ENCODE measurements around the gene WHRN.

WHRN gene

DNA sequence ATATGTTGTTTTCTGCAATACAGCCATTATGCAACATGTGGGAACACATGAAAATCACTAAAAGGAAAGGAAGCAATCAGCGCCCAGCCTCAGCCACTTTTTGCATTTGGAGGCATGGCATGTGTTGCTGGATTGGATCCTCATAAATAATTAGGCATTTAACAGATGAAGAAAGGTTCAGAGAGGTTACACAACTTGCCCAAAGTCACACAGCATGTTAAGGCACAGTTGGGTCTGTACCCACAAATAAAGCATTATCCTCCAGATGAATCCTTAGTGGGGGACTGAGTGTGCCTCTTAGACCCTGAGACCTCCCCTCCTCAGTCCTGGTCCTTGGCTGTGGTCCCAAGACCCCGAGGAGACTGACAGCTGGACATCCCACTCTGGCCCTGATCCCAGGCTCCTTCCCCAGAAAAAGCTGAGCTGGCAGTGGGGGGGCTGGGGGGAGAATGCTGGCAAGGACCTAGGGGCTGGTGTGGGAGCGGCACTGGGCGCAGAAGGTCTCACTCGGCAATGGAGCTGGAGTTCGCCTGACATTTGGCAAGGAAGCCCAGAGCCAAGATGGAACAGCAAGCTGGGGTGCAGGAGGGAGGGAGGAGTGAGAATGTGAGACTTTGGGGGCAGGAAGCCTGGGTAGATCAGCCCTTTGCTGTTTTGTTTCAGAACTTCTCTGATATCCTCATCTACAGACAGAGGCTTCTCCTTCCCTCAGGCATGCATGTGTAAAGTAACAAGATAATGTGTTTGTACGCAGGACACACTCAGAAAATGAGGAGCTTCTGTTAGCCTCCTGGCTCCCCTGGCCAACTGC lies 110.5 kb downstream of the WHRN start:
- DNase-seq: peak; percentile 24

DNA sequence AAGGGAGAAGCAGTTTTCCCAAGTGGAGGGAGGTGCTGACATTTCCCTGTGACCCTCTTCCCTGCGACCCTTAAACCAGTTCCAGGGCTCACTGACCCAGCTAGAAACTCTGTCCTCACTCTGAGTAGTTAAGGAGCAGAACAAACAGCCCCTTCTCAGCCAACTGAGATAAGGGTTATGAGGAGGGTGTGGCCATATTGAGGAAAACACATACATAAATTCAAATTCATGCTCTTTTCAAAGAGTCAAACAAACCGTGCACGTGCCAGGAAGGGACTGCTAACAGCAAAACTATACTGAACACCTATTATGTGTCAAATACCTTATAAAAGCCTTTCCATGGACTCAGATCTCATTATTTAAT lies 112.5 kb downstream of the WHRN start:
- no peak for DNase-seq

DNA sequence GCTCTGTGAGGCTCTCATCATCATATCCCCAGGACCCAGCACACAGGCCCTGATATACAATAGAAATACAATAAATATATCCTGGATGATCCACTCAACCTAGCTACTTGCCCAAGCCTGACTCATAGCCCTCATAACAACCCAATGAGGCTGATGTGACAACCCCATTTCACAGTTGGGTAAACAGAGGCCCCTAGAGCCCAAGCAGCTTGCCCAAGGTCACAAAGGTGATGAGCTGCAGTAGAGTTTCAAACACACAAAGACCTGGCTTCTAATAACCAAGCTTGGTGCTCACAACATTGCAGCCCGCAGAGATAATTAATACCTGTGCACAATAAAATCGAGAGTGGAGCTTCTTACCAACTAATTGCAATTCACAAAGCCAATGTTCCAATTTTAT lies 114.3 kb downstream of the WHRN start:
- no peak for DNase-seq

DNA sequence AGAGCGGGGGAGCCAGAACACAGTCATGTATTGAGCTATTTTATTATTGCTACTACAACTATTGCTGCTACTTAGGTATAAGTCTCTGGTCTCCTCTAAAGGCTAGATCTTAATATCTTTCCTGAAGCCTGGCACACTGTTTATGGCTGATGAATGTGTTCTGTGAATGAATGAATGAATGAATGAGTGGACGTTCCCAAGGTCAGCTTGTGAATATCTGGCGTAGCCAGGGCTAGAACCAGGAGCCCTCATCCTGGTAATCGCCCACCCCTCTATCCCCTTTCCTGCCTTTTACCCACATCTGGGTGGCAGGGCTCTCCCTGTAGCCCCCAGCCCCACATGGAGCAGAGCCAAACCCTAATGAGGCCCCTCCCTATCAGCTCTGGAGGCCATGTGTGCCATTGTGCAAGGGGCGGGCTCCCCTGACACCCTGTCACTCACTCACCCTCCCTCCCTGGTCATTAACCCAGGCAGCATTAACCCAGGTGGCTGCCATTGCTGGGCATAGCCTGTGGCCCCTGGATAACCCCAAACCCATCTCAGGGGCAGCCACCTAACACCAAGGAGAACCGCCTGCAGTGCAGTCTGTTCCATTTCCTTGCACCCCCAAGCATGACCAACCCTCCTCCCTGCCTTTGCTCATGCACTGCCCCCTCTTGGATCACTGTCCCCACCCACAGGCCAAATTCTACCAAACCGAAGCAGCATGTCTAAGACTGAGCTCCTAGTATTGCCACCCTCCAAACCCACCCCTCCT lies 115.5 kb downstream of the WHRN start:
- DNase-seq: no peak

DNA sequence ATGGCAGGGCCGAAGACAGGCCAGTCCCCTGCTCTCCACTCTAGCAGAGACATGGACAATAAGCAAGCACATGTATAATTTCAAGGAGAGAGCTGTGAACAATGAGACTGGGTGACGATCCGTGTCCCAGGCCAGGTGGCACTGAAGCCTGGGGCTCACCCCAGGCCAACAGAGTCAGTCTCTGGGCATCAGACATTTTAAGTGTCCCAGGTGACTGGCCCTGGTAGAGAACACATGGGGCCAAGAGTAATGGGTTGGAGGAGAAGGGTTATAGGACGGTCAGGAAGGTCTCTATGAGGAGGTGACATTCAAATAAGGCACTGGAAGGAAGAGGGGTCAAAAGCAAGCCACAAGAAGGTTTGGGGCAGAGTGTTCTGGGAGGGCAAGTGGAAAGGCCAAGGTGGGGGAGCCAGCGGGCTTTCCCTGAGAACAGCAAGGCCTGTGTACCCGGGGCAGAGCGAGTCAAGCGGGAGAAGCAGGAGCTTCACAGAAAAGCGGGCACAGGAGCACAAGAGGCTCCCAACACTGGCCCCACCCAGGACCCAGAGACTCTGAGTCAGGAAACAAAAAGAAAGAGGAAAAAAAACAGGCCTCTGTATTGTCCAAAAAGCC lies 116.4 kb downstream of the WHRN start:
- DNase-seq: no peak

DNA sequence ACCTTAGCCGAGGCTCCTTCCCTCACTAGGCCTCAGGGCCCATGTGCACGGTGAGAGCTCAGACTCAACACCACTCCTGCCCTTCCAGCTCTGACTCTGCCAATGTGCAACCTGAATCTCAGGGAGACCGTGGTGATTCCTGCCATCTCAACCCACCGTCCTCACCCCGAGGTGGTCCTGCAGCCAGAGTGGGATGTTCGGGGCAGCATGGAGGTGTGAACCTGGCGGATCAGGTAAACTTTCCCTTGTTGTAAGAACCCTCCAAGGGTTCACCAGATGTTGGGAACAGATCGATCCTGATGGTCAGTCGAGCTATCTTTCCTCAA lies 117.0 kb downstream of the WHRN start:
- DNase-seq: no peak

DNA sequence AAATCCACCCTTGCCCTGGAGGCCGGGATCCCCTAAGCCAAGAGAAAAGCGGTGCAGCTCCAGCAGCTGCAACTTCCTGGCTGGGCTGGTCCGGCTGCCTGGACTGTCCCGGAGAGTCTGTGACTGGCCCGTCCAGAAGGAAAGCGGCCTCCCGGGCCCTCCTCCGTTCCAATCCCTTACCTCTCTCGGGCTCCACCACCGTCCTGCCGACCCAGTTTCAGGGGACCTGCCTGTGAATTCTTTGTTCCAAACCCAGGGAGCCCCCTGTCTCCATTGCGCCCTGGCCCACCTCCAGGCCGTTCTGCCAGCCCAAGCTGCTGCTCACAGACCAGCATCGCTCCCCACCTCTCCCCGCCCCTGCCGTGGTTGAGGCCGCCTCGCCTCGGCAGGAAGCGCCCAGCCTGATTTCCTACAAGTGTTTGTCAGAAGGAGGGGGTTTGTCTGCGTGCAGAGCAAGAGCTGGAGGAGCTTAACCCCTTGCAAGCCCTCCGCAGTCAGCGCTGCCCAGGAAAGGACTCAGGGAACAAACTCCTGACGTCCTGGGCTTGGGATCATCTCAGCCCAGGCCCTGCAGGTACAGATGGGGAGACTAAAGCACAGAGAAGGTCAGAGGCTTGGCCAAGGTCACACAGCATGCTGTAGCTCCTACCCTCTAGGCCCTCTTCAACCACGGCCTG lies 117.5 kb downstream of the WHRN start, which contains the start of gene AKNA:
Gene AKNA (minus strand): TSS at position 303 of the 677 bp plus-strand sequence. CDS start 6,649 bp downstream, outside the sequence.
- peak; percentile 16 for DNase-seq

DNA sequence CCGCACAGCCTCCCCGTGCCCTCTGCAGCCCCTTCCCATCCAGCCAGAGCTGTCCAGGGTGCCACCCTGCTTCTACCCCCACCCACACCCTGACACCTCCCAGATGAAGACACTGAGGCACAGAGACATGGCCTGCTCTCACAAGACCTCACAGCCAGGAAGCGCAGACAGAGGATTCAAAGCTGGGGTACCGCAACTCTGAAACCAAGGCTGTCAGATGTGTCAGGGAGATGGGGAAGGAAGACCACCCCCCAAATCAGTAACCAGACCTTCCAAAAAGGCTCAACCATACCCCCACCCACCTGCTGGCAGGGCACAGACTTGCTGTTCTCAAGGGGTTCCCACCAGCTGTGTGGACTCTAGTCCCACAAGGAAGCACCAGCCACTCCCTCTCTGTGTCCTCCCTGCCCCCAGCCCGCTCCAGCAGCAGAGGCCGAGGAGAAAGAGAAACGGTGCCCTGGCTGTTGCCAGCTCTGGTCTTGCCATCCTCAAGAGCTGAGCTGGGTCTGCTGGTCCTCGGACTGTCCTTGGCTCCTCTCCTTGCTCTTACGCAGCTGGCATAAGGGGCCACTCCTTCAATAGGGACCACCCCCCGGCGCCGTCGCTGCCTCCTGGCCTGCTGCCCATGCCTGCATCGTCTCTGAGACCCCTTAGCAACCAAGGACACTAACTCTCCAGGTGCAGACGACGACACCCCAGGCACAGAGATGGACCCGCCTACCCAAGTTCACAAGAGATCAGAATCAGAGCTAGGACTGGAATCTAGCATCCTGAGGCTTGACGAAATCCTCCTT lies 118.2 kb downstream of the WHRN start:
- DNase-seq: peak; percentile 13

DNA sequence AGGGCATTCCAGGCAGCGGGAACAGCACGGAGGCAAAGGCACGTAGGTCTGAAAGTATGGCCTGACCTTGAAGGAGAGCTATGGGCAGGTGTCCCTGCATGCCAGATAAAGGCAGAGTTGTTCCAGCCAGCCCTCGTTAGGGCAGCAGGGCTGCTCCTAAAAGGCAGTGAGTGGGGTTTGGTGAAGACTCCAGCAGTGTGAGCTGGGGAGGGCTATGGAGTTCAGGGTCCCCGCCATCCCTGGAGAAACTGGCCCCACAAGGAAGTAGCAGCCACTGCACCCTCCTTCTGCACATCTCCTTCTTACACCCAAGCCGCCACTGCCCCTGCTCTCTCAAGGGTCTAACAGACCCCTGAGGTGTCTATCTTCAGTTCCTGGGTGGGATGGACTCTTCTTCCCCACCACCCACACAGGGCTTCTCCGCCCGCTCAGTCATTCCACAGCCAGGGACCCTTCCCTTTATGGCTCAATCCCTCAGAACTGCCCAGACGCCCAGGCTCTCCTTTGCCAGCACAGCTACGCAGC lies 118.8 kb downstream of the WHRN start:
- no peak for DNase-seq

DNA sequence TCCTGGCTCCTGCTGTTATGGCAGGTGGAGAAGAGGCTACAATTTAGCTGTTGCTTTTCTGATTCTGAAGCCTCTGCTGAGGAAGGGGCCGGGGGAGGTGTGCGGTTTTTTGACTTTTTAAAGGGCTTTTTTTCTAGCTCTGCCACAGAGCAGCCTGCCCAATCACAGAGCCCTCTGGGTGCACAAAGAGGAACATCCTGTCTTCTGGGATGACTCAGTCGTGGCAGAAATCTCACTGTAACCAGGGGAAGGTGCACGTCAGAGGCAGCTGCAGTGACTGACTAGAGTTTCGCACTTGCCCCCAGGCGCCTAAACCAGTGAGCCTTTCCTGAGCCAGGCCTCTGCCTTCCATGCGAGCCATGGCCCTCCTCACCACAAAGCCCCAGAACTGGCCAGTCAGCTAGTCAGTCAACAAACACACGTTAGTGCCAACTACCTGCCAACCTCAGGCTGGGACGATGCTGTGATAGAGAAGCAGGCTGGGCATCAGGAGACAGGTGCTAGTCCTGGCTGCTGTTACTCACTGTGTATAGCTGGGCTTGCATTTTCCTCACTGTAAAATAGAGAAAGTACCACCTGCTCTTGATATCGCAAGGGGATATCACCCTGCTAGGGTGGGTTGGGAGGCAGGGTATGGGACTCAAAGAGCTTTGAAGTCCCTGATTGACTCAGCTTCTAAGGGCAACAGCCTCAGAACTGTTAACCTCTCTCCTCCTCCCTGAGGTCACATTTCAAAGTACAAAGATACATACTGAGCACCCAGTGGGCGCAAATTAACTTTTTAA lies 119.7 kb downstream of the WHRN start:
- no peak for DNase-seq

DNA sequence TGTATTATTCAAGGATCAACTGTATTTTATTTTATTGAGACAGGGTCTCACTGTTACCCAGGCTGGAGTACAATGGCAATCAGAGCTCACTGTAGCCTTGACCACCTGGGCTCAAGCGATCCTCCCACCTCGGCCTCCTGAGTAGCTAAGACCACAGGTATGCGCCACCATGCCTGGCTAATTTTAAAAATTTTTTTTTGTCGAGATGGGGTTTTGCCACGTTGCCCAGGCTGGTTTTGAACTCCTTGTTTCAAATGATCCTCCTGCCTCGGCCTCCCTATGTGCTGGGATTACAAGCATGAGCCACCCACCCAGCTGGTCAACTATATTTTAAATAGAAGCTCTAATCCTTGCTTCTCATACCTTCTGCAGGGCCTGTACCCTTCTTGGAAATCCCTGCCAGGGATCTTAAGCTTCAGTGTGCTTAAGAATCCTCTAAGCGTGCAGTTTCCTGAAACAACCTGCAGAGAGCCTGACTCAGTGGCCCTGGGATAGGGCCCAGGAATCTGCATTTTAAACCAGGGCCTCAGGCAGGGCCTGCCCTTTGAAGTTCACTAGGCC lies 120.4 kb downstream of the WHRN start:
- no peak for DNase-seq

DNA sequence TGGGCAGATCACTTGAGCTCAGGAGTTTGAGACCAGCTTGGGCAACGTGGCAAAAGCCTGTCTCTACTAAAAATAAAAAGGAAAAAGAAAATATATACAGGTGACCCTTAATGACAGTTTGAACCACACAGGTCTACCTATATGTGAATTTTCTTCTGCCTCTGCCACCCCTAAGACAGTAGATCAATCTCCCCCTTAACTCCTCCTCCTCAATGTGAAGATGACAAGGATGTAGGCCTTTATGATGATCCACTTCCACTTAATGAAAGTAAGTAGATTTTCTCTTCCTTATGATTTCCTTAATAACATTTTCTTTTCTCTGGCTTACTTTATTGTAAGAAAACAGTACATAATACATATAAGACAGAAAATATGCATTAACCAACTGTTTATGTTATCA lies 120.9 kb downstream of the WHRN start:
- DNase-seq: no peak

DNA sequence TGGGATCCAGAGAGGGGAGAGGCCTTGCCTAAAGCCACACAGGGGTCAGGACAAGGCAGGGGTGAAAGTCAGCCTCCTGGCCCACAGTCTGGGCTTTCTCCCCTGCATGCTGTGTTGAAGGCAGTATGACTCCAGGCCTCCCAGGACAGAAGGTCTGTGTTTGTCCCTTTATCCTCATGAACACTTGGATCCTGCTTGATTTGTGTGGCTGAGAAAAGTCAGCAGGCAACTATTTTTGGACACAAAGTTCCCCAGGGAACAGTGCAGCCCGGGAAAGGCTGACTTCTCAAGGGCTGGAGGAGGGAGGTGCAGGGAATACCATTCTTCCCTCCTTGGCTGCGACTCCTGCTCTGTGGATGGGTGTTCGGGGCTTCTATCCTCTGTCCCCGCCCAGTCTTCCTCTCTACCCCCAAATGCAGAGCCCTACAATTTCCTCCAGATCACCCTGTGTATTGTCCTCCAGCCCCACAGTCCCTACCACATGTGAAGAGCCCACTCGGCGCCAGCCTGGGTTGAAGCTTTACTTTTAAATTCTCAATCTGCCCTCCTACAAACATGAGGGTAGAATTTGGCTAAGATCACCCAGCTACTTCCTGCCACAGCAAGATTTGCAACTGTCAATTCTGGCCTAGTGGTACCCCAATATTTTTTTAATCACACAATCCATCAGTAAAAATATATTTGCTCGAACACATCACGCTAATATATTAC lies 121.6 kb downstream of the WHRN start:
- no peak for DNase-seq

DNA sequence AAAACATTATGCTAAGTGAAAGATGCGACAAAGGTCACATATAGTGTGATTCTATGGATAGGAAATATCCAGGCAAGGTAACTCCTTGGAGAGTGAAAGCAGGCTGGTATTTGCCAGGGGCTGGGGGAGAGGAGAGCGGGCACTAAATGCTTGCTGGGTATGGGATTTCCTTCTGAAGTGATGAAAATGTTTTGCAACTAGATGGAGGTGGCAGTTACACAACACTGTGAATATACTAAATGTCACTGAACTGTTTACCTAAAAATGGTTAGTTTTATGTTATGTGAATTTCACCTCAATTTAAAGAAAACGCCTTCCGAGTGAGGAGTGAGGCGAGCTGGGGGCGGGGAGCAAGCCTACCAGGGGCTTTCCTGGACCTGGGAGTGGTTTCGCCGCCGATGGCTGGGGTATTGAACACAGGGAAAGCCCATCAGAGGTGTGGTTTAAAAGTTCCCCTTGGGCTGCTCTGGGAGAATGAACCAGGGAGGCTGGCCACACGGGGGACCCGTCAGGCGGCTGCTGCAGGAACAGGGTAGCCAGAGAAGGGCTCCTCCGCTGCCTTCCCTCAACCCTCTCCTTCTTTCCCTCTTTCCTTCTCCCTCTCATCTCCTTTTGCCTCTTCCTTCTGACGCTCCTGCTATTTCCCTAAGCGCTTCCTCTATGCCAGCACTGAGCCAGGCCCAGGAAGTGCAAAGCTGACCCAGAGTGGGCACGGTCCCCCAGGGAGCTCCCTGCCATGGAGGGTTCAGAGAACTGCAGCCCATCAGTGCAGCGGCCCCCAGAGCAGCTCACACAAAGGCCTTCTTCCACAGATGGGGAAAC lies 122.4 kb downstream of the WHRN start:
- no peak for DNase-seq

DNA sequence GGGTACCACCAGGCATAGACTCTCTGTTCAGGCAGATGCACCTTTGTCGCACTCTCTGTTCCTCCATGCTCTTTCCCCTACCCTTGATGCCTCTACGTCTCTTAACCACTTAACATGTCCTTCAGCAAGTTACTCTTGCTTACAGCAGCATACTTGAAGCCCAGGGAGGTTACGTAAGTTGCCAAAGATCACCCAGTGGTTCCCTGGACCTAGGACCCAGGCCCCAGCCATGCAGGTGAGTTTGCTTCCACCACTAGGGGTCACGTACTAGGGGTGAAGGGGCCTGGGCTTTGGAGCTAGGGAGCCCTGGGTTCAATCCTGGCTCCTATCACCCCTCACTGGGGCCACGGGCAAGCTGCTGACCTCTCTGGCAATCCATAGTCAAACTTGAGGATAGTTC lies 126.4 kb downstream of the WHRN start:
- no peak for DNase-seq

DNA sequence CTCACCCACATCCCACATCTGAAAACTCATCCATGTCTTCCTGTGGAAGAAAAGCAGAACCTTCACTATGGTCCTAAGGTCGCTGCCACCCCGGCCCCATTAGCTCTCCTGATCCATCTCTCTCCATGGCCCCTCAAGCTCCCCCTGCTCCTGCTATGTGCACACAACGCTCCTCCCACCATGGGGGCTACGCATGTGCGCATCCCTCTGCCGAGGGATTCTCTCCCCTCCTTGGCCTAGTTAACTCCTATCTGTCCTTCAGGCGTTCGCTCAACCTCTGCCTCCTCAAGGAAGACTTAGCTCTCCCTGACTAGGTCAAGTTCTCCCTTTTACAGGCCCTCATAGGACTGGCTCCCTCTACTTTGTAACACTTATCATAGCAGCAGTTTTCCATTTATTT lies 127.3 kb downstream of the WHRN start:
- DNase-seq: no peak

DNA sequence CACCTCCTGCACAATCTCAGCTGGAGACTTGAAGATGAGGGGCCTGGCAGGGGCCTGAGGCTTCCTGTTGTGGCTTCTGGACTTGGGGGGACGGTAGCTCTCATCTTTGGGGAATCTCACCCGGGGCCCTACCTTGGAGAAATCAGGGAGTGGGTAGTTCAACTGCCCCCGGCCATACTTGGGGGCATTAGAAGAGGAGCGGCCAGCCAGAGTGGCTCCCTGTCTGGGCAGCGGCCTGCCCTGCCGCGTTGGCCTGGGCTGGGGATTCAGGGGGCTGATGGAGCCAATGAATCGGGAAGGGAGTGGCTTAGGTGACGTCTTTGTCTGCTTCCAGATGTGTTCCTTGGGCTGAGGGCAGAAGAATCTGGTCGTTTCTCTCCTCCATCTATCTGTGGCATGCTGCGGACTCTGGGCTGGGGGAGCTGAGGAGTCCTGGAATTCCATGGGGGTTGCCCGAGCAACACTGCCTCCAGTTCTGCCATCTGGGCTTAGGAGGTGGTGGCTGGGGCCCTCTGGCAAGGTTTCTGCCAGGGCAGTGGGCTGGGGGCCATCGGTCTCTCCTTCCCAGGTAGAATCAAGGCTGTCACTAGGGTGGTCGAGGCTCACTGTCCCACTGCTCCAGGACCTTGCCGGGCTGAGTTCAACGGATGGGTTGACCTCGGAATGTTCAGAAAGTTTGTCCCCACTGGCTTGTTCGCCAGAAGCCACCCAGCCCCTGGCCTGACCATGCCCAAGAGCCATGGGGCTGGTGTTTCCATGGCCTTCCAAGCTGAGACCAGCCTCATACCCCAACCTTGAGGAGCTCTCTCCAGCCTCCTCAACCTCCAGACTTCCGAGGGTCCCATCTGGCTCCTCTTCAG lies 128.5 kb downstream of the WHRN start:
- no peak for DNase-seq

DNA sequence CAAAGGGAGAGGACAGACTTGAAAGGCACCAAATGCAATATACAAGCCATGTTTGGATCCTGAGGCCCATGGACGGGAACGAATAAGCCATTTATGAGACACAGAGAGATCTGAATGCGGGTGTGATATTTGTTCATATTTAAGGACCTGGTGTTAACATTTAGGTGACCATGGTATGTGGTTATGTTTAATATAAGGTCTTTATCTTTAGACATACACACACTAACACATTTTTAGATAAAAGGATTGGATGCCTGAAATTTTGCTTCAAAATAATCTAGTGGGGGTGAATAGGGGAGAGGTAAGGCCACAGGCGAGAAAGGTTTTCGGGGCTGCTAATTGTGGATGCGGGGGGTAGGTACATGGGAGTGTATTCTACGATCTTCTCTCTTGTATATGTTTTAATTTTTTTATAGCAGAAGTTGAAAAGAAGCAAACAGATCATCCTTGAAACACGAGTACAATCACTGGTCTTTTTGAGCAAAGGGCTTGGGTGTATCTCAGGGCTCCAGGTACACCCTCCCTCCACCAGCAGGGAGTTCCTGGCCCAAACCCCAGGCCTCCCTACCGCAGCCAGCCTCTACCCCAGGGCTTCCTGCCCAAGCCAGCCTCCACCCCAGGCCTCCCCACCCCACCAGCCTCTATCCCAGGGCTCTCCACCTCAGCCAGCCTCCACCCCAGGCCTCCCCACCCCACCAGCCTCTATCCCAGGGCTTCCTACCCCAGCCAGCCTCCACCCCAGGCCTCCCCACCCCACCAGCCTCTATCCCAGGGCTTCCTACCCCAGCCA lies 129.7 kb downstream of the WHRN start:
- DNase-seq: no peak
